HepG2 (cell line): ENCODE results near the gene MUL1. TPM values are rescaled to one million over a fixed set of nuclear protein-coding genes. Genes with fewer than 3 reads are reported as not detected.
A peak's percentile ranks its signal among the peaks of the same experiment; 100 is the strongest.

Source experiments
- ATAC-seq: fragments of 200-7000 bp; cut with Tn5 transposase; 3 replicates; pipeline ENCODE4 v1.9.1; 2020; ENCODE audit warnings: mild to moderate bottlenecking, moderate library complexity
- BruUV-seq: library from RNA; stranded (reverse); fragments of 400-500 nt; replicated peaks from 2 replicates; lab custom pipeline; 2021; lab: Mats Ljungman, UMichigan
- CTCF ChIA-PET: fragments of 300-600 bp; formaldehyde crosslinking; extraction: SDS; loops from one replicate; lab custom pipeline; 2021; ENCODE audit warnings: low total read pairs, inconsistent platforms, low intra/inter-chr PET ratio; lab: Yijun Ruan, JAX
- POLR2A ChIA-PET: fragments of 350-600 bp; sonication (Branson Sonifier 250); formaldehyde crosslinking; loops from one replicate; lab custom pipeline; 2020; ENCODE audit warnings: antibody characterized with exemption, inconsistent platforms; lab: Yijun Ruan, JAX
- DNase-seq: peaks from one replicate; pipeline ENCODE4 v3.0.0-alpha.2; 2015; ENCODE audit warnings: low spot score
- FAIRE-seq: peaks from 3 replicates; lab custom pipeline; 2011; peaks lifted over from hg19 to GRCh38; lab: Jason Lieb, UNC
- H2AFZ ChIP-seq: one replicate; pipeline ENCODE4 v1.6.1; 2011; ENCODE audit warnings: low read length, inconsistent platforms
- H3K27ac ChIP-seq: fragments of 300-600 bp; 3 replicates; pipeline ENCODE4 v1.8.0; 2011; ENCODE audit warnings: mixed run types, mild to moderate bottlenecking, mixed read lengths, low read length, inconsistent platforms; ENCODE audit not compliant: insufficient read depth; ENCODE audit errors: extremely low read length
- H3K27me3 ChIP-seq, 2 experiments: fragments of 200-600 bp in 1 of 2; 2 replicates in 1 of 2; 3 replicates in 1 of 2; pipeline versions ENCODE4 v1.6.0 to v1.8.0; 2011; ENCODE audit warnings: low read length in 2 of 2, mild to moderate bottlenecking in 2 of 2, moderate library complexity in 2 of 2, inconsistent platforms in 1 of 2; ENCODE audit not compliant: insufficient read depth in 2 of 2, control insufficient read depth in 1 of 2
- H3K36me3 ChIP-seq, 2 experiments: fragments of 200-600 bp in 1 of 2; replicated peaks in 1 of 2; 2 replicates in 1 of 2; 3 replicates in 1 of 2; pipeline versions ENCODE4 v1.5.1 to v1.8.0; 2011; ENCODE audit warnings: low read length in 2 of 2, inconsistent platforms in 1 of 2; ENCODE audit not compliant: insufficient read depth in 2 of 2, control insufficient read depth in 1 of 2
- H3K4me1 ChIP-seq: 2 replicates; pipeline ENCODE4 v1.5.1; 2012; ENCODE audit warnings: low read length, inconsistent platforms; ENCODE audit not compliant: insufficient read depth
- H3K4me2 ChIP-seq: 2 replicates; pipeline ENCODE4 v1.6.0; 2011; ENCODE audit warnings: low read depth, low read length, inconsistent platforms
- H3K4me3 ChIP-seq, 3 experiments: fragments of 200-600 bp in 1 of 3; sonication (generic), shearing (Covaris generic) in 1 of 3; replicated peaks in 1 of 3; 2 replicates each; pipeline ENCODE4 v1.5.1; 2011 to 2016; ENCODE audit warnings: low read length in 3 of 3, inconsistent platforms in 2 of 3, low read depth in 2 of 3, mild to moderate bottlenecking in 2 of 3, control low read depth in 1 of 3, mixed read lengths in 1 of 3; ENCODE audit not compliant: insufficient read depth in 1 of 3
- H3K79me2 ChIP-seq: one replicate; pipeline ENCODE4 v1.6.1; 2011; ENCODE audit warnings: low read length, inconsistent platforms; ENCODE audit not compliant: insufficient read depth
- H3K9ac ChIP-seq: 2 replicates; pipeline ENCODE4 v1.6.0; 2011; ENCODE audit warnings: mild to moderate bottlenecking, low read depth, low read length, inconsistent platforms; ENCODE audit not compliant: insufficient read depth
- H3K9me3 ChIP-seq: 2 replicates; pipeline ENCODE4 v1.5.1; 2012; ENCODE audit warnings: mild to moderate bottlenecking, low read length
- H4K20me1 ChIP-seq: 2 replicates; pipeline ENCODE4 v1.6.0; 2011; ENCODE audit warnings: inconsistent platforms, mild to moderate bottlenecking, low read length, moderate library complexity; ENCODE audit not compliant: insufficient read depth
- ATF5 ChIP-seq: sonication (generic); formaldehyde crosslinking; IDR thresholded peaks from 2 replicates; pipeline ENCODE4 v1.4.0; 2020; ENCODE audit warnings: mild to moderate bottlenecking, low read depth, missing genetic modification reagents
- CREB1 ChIP-seq, 2 experiments: fragments of 450-650 bp in 1 of 2; IDR thresholded peaks; 2 replicates each; pipeline ENCODE4 v1.6.1; 2016 to 2017; ENCODE audit warnings: control low read depth in 1 of 2, mild to moderate bottlenecking in 1 of 2, missing compliant biosample characterization in 1 of 2, missing genetic modification characterization in 1 of 2
- EP300 ChIP-seq, 3 experiments: sonication (generic) in 1 of 3; formaldehyde crosslinking in 1 of 3; IDR thresholded peaks; 2 replicates each; pipeline versions ENCODE4 v1.5.1 to v1.6.1; 2011 to 2020; ENCODE audit warnings: low read depth in 2 of 3, low read length in 2 of 3, borderline replicate concordance in 1 of 3, improper control_type of control experiment in 1 of 3, mild to moderate bottlenecking in 1 of 3, missing genetic modification reagents in 1 of 3, moderate library complexity in 1 of 3
- FOSL2 ChIP-seq: sonication (generic); formaldehyde crosslinking; IDR thresholded peaks from 2 replicates; pipeline ENCODE4 v1.4.0; 2020; ENCODE audit warnings: missing genetic modification reagents
- HBP1 ChIP-seq: IDR thresholded peaks from 2 replicates; pipeline ENCODE4 v1.6.1; 2016; ENCODE audit warnings: low read depth, control low read depth
- KDM4B ChIP-seq: sonication (generic); formaldehyde crosslinking; IDR thresholded peaks from 2 replicates; pipeline ENCODE4 v1.4.0; 2020; ENCODE audit warnings: missing genetic modification reagents
- MEIS2 ChIP-seq: sonication (generic); formaldehyde crosslinking; IDR thresholded peaks from 2 replicates; pipeline ENCODE4 v1.9.0; 2021; ENCODE audit warnings: mild to moderate bottlenecking, missing genetic modification reagents
- ZC3H13 ChIP-seq: sonication (generic); formaldehyde crosslinking; IDR thresholded peaks from 2 replicates; pipeline ENCODE4 v1.8.1; 2023; ENCODE audit warnings: mild to moderate bottlenecking, missing genetic modification reagents, moderate library complexity
- ZNF451 ChIP-seq: sonication (generic); formaldehyde crosslinking; IDR thresholded peaks from 2 replicates; pipeline ENCODE4 v1.5.0; 2020; ENCODE audit warnings: mild to moderate bottlenecking, missing genetic modification reagents
- ZNF580 ChIP-seq: IDR thresholded peaks from 2 replicates; pipeline ENCODE4 v1.6.1; 2016; ENCODE audit warnings: low read depth, borderline replicate concordance
- ZNF772 ChIP-seq: sonication (generic); formaldehyde crosslinking; IDR thresholded peaks from 2 replicates; pipeline ENCODE4 v1.5.0; 2020; ENCODE audit warnings: mild to moderate bottlenecking, missing genetic modification reagents
- ZNF781 ChIP-seq: sonication (generic); formaldehyde crosslinking; IDR thresholded peaks from 2 replicates; pipeline ENCODE4 v1.5.1; 2020; ENCODE audit warnings: borderline replicate concordance, mild to moderate bottlenecking, missing genetic modification reagents; ENCODE audit errors: not compliant biosample characterization
- ZNF878 ChIP-seq: sonication (generic); formaldehyde crosslinking; IDR thresholded peaks from 2 replicates; pipeline ENCODE4 v1.8.1; 2023; ENCODE audit warnings: mild to moderate bottlenecking, missing genetic modification reagents, moderate library complexity
- WGBS: methylation state at CpG from one replicate; pipeline ENCODE4 v1.1.6; 2017; ENCODE audit warnings: low lambda C conversion rate; 5-methylcytosine and 5-hydroxymethylcytosine counted together
- in situ Hi-C: cut with HindIII; loops from 2 replicates; pipeline ENCODE4 v1.10.0; 2017; ENCODE audit warnings: low pct_unique_long_range_greater_than_20kb; ENCODE audit not compliant: extremely low pct_ligation_motif_present
- intact Hi-C: fragments of 100-400 bp; cut with micrococcal nuclease; formaldehyde crosslinking; loops from one replicate; pipeline ENCODE4 v1.10.0; 2022; ENCODE audit not compliant: unreplicated experiment
- polyA plus RNA-seq, 8 experiments: library from polyadenylated mRNA; depleted of rRNA in 3 of 8; stranded (reverse) in 7 of 8; unstranded in 1 of 8; fragments of >200 nt; fragmentation: Illumina TruSeq in 4 of 8; extraction: Trizol in 4 of 8; gene quantifications; 2 replicates each; pipeline versions ENCODE4 v1.2.1 to v1.2.3, GENCODE V29; 2011 to 2016; ENCODE audit warnings: low read depth in 4 of 8, missing spikeins in 1 of 8, mixed read lengths in 1 of 8; ENCODE audit not compliant: insufficient read depth in 1 of 8
- total RNA-seq, 5 experiments: library from RNA; depleted of rRNA; stranded (reverse); fragments of >200 nt; fragmentation: Illumina TruSeq; extraction: Trizol; gene quantifications; 2 replicates each; pipeline ENCODE4 v1.2.3, GENCODE V29; 2016; ENCODE audit warnings: low read depth in 1 of 5

The MUL1 gene
- total and polyA plus RNA-seq, 2 of the 13 experiments (the other 11 are each of a cell fraction or from before 2014, with no cell fraction given): 21.5 to 26.5 TPM

- no peak for ATAC-seq
- in situ Hi-C loops: loop anchor here (10.0 kb wide), 1 partner anchor 61 kb away; no protein-coding TSS in a partner anchor
- no peak overlapping the region for H3K27ac ChIP-seq
Measured at GRCh38 chr1:20496241-20496661, 11.7 kb downstream of the MUL1 start.

More at GRCh38 chr1:20496241-20496661, 11.7 kb downstream of the MUL1 start:
- no peak overlapping the region for H2AFZ ChIP-seq
- BruUV-seq: no TSS peak
- TF ChIP-seq MEIS2: no peak
- no peak for TF ChIP-seq EP300 (IDR thresholded peaks at IDR 0.05; ENCODE audit: low read depth in 2 of 2, low read length in 2 of 2)
- no peak for TF ChIP-seq EP300 (CRISPR knock-in tag; IDR thresholded peaks at IDR 0.05; ENCODE audit: borderline replicate concordance)
- no peak for TF ChIP-seq ZNF580
- TF ChIP-seq ZNF878 (CRISPR knock-in tag): no peak
- TF ChIP-seq FOSL2 (CRISPR knock-in tag): peak; percentile 53
- no peak for TF ChIP-seq HBP1 (CRISPR knock-in tag)
- TF ChIP-seq CREB1 (IDR thresholded peaks at IDR 0.05): 0 out of 2 replicates have a peak, but pooled peaks have one; percentile 7
- no peak for TF ChIP-seq CREB1 (CRISPR knock-in tag; IDR thresholded peaks at IDR 0.05)
- 0 out of 2 replicates have a peak, but pooled peaks have one; percentile 21 for TF ChIP-seq ZC3H13 (CRISPR knock-in tag)
- TF ChIP-seq ZNF781 (CRISPR knock-in tag): no peak
- no peak for TF ChIP-seq ATF5 (CRISPR knock-in tag)
- TF ChIP-seq ZNF772 (CRISPR knock-in tag): no peak
- TF ChIP-seq KDM4B (CRISPR knock-in tag): no peak
- no peak for TF ChIP-seq ZNF451
- TF ChIP-seq, all 625 proteins: peak for 3
- FAIRE-seq: no peak
- Histone ChIP-seq H3K79me2 (no peaks in the 10 kb centered on the region), H3K4me3 (no peak overlapping the region), H3K4me2 (no peak overlapping the region), H3K36me3 (peaks cover 13 to 25% of the 10 kb centered on the region in 2 experiments; a peak in 4 of 5 replicates), H3K9me3 (no peaks in the 10 kb centered on the region), H3K9ac (no peak overlapping the region), H3K27me3 (peaks cover 0 to 10% of the 10 kb centered on the region in 2 experiments; a peak in 4 of 5 replicates), H4K20me1 (no peaks in the 10 kb centered on the region), H3K4me1 (peaks cover 47% of the 10 kb centered on the region)
- peak; percentile 65 for DNase-seq
- CTCF ChIA-PET: no interaction called here
- whole genome bisulfite sequencing: 37% methylated on average over 5 of the region's 8 CpGs
- POLR2A ChIA-PET: interaction anchor here (0.7 kb wide), 1 partner anchor 10 kb away, joined by 3 read pairs; the partner anchor contains the start of gene CAMK2N1
- intact Hi-C loops: no loop called here
